ENCODE data around the gene SH2D4B. TPM values are rescaled to one million over a fixed set of nuclear protein-coding genes. Genes with fewer than 3 reads are reported as not detected.

SH2D4B gene
- total RNA-seq, 1 experiment from 2014 or later = 0.10 TPM

GRCh38 chr10:80554050-80554449, 16.3 kb downstream of the SH2D4B start:
- BruUV-seq (replicated peaks) = no TSS peak
- no peaks in the 10 kb centered on the region for H3K9me3 ChIP-seq (ENCODE audit: control insufficient read depth, insufficient read depth, low read depth, low read length)
- no peaks in the 10 kb centered on the region for H3K36me3 ChIP-seq (ENCODE audit: control insufficient read depth, insufficient read depth, low read length)
- intact Hi-C loops (cut with micrococcal nuclease; ENCODE audit: unreplicated experiment) = no loop called here
- no peak overlapping the region for H3K27ac ChIP-seq (ENCODE audit: low read length)
- no peak for DNase-seq (ENCODE audit: low read depth, low spot score)
- no peak for ATAC-seq
- no peak overlapping the region for H3K4me3 ChIP-seq (ENCODE audit: low read depth in 2 of 2, low read length in 2 of 2)
- peaks cover 19% of the 10 kb centered on the region for H3K27me3 ChIP-seq (ENCODE audit: control insufficient read depth, insufficient read depth, low read length)
- in situ Hi-C loops (cut with HindIII; ENCODE audit: low pct_unique_long_range_greater_than_20kb, low sequenced_read_pairs) = no loop called here
- TF ChIP-seq POLR2AphosphoS5 (IDR thresholded peaks at IDR 0.05; ENCODE audit: low read depth, low read length) = no peak
- no peak for TF ChIP-seq CTCF (IDR thresholded peaks at IDR 0.05)
- no peak for TF ChIP-seq TCF7L2 (IDR thresholded peaks at IDR 0.05; ENCODE audit: low read depth, low read length)
- TF ChIP-seq SIN3A (IDR thresholded peaks at IDR 0.05; ENCODE audit: borderline replicate concordance, insufficient read depth, low read depth, low read length) = no peak
- no peak for TF ChIP-seq REST (IDR thresholded peaks at IDR 0.05; ENCODE audit: insufficient read depth in 1 of 2, low read depth in 2 of 2, low read length in 1 of 2)
- ChIA-PET CTCF (no interaction called here), POLR2A (no interaction called here)
- no peaks in the 10 kb centered on the region for H3K4me1 ChIP-seq (ENCODE audit: control insufficient read depth, insufficient read depth, low read length)

- Histone ChIP-seq H3K9me3 (ENCODE audit: control insufficient read depth, insufficient read depth, low read depth, low read length) (no peaks in the 10 kb centered on the region), H3K36me3 (ENCODE audit: control insufficient read depth, insufficient read depth, low read length) (no peaks in the 10 kb centered on the region), H3K4me3 (ENCODE audit: low read depth in 2 of 2, low read length in 2 of 2) (no peak overlapping the region), H3K4me1 (ENCODE audit: control insufficient read depth, insufficient read depth, low read length) (no peaks in the 10 kb centered on the region), H3K27me3 (ENCODE audit: control insufficient read depth, insufficient read depth, low read length) (peaks cover 19% of the 10 kb centered on the region), H3K27ac (ENCODE audit: low read length) (no peak overlapping the region)
- ATAC-seq (no peak), DNase-seq (ENCODE audit: low read depth, low spot score) (no peak)
- CTCF ChIA-PET = interaction anchor here (0.6 kb wide), 1 partner anchor 15 kb away, joined by 3 read pairs; no protein-coding TSS in a partner anchor
- POLR2A ChIA-PET = interaction anchor here (0.6 kb wide), 1 partner anchor 14 kb away, joined by 7 read pairs; no protein-coding TSS in a partner anchor
- in situ Hi-C loops (cut with HindIII; ENCODE audit: low pct_unique_long_range_greater_than_20kb, low sequenced_read_pairs) = no loop called here
- TF ChIP-seq POLR2AphosphoS5 (IDR thresholded peaks at IDR 0.05; ENCODE audit: low read depth, low read length) (no peak), SIN3A (IDR thresholded peaks at IDR 0.05; ENCODE audit: borderline replicate concordance, insufficient read depth, low read depth, low read length) (no peak), CTCF (IDR thresholded peaks at IDR 0.05) (no peak), REST (IDR thresholded peaks at IDR 0.05; ENCODE audit: insufficient read depth in 1 of 2, low read depth in 2 of 2, low read length in 1 of 2) (no peak), TCF7L2 (IDR thresholded peaks at IDR 0.05; ENCODE audit: low read depth, low read length) (no peak)
- no TSS peak for BruUV-seq (replicated peaks)
- intact Hi-C loops (cut with micrococcal nuclease; ENCODE audit: unreplicated experiment) = no loop called here
Measured at GRCh38 chr10:80555415-80555814, 17.7 kb downstream of the SH2D4B start.
